Fibroblast of skin of scalp (primary cell): ENCODE data around the gene PEPD.
A peak's percentile ranks its signal among the peaks of the same experiment; 100 is the strongest.

Experiments
- DNase-seq: peaks from one replicate; pipeline ENCODE4 v3.0.0-alpha.2; 2013

The PEPD gene

DNA sequence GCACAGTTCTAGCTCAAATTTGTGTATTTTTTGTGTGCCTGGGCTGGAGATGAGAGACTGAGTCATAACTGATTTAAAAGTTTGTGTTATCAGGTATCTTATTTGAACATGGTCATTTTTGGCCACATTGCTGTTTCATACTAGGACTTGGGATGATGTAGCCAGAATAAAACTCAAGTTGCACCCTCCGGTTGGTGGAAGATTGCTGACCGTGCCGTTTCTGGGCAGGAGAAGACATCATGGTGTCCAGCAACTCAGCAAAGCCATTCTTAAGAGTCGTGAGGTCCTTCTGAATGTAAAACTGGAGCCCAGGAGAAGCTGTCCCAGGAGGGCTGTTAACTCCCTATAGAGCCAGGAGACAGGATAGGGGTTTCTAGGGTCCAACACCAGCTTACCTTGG is 140.5 kb downstream of the PEPD start:
- DNase-seq: no peak

DNA sequence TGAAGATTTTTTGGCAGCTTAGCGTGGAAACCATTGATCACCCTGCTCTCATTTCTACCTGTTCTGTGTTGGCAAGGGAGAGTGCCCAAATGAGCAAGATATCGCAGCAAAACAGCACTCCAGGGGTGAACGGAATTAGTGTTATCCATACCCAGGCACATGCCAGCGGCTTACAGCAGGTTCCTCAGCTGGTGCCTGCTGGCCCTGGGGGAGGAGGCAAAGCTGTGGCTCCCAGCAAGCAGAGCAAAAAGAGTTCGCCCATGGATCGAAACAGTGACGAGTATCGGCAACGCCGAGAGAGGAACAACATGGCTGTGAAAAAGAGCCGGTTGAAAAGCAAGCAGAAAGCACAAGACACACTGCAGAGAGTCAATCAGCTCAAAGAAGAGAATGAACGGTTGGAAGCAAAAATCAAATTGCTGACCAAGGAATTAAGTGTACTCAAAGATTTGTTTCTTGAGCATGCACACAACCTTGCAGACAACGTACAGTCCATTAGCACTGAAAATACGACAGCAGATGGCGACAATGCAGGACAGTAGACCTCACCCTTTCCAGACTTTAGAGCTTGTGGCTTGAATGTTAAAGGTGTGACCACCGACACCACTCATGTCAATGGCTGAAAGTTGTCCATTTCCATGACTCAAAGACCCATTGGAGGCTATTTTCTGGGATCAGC is 142.3 kb downstream of the PEPD start:
- no peak for DNase-seq

- peak; percentile 26 for DNase-seq
Measured at GRCh38 chr19:33377586-33378475, 143.8 kb downstream of the PEPD start.

DNA sequence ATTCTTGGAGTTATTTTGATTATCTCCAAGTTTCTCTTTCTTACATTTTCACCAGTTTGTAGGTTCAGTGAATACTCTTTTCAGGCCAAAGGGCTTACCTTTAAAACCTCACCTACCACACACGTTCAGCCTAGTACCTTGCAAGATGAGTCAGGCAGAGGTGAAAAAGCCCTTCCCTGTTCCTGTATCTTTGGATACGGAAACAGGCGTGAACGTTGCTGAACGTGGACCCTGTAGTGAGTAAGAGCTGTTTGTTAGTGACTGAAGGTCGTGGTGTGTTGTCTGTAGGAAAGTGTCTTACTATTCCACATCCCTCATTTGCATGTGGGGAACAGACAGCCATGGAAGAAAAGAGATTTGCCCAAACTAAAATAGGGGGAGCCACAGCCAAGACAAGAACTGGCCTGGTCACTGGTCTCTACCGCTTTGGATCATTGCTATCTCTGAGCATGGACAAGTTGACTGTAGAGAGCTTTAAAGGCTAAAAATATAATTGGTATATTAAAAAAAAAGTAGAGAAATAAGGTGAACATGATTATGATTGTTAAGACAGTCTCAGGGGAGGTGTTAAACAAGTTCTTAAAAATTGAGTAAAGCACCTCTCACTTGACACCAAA is 144.5 kb downstream of the PEPD start:
- no peak for DNase-seq

- peak; percentile 91 for DNase-seq
Measured at GRCh38 chr19:33376423-33376822, 145.2 kb downstream of the PEPD start.

- no peak for DNase-seq
Measured at GRCh38 chr19:33375837-33376159, 145.8 kb downstream of the PEPD start.

DNA sequence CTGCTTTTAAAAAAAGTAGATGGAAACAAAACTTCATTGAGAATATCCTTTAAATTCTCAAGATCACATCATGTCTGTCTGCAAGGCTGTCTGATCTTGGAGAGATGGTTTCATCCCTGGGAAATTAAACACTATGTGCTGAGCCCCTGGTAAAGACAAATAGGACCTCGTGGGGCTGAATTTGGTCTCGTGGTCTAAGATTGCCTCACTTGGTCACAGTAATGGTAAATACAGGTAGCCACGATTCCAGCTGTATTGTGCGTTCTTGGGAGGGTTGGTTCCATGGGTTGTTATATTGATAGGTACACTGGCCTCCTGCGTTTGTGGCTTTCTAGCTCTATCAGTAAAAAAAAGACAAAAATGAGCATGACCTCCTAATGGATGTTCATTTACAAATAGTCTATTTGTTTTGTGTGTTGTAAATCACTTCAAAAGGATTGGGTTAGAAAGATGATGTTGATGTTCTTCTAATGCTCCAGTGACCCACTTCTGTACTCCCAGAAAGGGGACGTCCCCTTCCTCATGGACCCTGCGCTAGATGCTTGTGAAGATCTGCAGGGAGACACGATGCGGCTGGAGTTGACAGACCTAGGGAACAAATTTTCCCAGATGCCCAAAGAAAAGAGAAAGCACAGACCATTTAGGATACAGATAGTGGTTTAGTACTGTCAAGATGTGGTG is 146.3 kb downstream of the PEPD start:
- no peak for DNase-seq

DNA sequence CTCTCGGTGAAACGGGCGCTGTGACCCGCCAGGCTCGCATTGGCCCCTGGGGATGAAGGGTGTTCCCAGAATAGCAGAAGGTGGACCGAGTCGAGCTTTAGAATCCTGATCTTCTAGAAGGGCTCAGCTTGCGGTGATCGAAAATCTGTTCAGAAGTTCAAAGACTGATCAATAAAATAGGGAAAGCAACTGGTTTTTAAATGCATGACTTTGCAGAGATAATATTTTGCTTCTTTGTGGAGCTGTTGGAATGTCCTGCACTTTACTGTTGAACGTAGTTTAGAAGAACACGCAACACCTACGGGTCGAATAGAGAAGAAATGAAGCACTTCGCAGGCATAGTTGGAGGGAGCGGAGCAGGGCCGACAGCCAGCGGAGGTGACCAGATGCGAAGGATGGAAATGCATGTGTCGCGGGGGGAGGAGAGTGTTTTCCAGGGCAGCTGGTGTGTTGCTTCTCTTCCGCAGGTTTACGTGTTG is 147.3 kb downstream of the PEPD start:
- DNase-seq: no peak

DNA sequence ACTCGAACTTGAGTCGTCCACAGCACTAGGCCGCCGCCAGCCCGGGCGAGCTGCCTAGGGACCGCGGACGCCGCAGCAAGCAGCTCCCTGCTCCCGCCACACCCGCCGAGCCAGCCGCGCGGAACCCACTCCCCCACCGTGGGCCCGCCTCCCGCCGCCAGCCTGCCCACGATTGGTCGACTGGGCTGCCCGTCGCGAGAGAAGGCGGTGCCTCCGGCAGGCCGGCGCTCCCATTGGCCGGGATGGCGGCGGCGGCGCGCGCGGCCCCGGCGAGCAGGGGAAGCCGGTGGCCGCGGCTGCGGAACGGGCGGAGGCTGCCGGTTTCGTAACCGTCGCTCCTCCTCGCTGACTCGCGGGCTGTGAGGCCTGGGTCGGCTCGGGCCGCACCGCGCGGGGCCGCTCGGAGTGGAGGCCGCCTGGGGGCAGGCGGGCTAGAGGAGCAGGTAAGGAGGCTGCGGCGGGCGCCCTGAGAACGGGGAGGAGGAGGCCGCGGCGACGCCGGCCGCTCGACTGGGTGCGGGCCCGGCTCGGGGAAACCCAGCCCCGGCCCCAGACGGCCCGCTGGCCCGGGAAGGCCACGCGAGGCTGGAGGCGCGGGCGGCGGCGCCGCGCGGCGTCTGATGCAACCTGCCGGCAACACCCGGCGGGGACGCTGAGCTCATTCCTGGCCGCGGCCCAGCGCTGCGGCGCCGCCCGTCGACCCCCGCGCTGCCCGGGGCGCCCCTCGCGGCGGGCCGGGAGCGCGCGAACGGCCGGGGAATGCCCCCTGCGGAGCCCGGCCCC is 147.9 kb downstream of the PEPD start, which contains the start of gene CEBPG:
Gene CEBPG (plus strand): TSS at position 257 of the 783 bp plus-strand sequence. CDS start 5,531 bp downstream, outside the sequence.
- peak; percentile 95 for DNase-seq

GRCh38 chr19:33370783-33371182 is 150.8 kb downstream of the PEPD start:
- no peak for DNase-seq

DNA sequence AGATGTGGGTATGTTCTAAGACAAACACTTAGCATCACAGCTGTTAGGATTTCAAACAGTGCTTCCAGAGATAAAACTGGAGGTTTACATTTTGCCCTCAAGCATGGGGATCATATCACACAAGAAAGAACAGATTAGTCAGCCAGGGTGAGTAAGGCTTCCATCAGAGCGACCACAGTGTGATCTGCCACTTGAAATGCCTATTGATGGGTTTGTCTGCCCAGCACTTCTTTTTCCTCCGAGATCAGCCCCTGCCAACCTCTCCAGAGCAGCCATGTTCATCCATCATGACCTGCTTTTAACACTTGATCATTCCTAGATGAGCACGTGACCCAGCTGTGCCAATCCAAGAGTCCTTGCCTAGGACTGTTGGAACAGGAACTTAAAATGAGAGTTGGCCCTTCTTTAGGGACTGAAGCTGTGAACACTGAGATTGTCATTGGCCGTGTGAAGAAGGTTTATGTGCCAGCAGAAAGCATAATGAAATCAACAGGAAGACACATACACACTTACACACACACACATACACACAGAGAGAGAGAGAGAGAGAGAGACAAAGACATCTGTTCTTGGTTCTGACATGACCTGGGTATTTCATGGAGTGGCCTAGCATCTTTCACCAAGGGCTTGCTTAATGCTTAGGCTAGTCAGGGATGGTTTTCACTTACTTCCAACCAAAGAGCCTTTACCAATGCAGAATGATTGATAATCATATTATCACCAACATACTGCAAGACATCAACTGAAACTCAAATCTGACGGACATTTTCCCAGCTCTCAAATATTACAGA is 153.3 kb downstream of the PEPD start:
- DNase-seq: no peak

DNA sequence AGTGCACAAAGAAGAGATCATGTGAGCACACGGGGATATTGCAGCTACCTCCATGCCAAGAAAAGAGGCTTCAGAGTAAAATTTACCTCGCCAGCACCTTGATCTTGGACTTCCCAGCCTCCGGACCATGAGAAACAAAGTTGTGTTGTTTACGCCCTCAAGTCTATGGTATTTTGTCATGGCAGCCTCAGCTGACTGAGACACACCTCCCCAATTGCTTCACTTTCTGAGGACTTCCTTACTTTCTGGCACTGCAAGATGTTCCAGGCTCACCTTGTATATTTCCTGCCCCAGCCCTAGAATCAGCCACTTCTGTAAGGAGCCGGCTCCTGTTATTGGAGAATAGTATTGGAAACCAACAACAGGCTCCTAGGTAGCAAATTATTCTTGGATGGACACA is 154.7 kb downstream of the PEPD start:
- no peak for DNase-seq

DNA sequence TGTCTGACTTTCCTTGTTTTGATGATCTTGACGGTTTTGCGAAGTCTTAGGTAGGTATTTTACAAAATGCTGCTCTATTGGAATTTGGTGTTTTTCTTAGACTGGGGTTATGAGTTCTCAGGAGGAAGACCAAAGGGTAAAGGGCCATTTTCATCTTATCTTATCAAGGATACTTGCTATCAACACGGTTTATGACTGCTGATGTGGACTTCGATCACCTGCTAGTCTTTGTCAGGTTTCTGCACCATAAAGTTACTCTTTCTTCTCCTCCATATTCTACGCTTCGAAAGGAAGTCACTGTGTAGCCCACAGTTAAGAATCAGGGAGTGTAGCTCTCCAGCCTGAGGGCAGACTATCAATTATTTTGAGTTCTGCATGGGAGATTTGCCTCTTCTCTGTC is 155.5 kb downstream of the PEPD start:
- DNase-seq: no peak

DNA sequence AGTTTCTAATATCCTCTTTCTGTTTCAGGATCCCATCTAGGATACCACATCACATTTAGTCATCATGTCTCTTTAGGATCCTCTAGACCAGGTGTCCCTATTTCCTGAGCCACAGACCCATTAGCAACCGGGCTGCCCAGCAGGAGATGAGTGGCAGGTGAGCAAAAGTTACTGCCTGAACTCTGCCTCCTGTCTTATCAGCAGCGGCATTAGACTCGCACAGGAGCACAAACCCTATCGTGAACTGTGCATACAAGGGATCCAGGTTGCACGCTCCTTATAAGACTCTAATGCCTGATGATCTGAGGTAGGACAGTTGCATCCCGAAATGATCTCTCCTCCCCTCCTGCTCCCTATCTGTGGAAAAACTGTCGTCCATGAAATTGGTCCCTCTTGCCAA is 155.9 kb downstream of the PEPD start:
- no peak for DNase-seq

GRCh38 chr19:33363476-33363875 is 158.1 kb downstream of the PEPD start:
- no peak for DNase-seq

GRCh38 chr19:33362508-33363228 is 158.9 kb downstream of the PEPD start:
- DNase-seq: no peak

DNA sequence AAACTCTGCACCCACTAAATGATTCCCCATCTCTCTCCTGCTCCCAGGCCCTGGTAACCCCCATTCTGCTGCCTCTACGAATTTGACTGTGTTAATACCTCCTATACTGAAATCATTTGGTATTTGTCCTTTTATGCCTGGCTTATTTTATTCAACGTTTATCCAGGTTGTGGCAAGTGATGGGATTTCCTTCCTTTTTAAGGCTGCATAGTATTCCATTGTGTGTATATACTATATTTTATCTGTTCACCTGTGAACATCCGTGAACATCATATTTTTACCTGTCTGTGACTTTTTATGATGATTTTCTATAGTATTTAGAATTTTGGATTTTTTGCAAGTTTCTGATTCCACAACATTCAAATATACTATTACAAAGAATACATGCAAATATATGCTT is 162.0 kb downstream of the PEPD start:
- no peak for DNase-seq

DNA sequence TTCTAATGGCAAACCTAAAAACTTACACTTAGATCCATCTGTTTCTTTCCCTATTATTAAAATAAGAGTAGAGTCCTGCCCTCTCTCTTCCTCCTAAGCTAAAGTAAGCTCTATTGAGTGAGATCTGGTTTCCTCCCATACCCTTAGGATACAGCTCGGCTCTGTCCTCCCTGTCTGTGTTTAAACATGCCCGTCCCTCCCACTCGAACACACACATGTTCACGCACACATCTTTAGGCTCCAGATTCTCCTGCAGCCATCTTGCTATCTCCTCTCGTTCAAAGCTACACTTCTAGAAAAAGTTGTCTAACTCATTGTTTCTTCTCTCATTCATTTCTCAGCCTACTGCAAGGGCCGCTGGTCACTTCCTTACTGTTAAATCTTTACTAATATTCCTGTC is 163.2 kb downstream of the PEPD start:
- DNase-seq: no peak

DNA sequence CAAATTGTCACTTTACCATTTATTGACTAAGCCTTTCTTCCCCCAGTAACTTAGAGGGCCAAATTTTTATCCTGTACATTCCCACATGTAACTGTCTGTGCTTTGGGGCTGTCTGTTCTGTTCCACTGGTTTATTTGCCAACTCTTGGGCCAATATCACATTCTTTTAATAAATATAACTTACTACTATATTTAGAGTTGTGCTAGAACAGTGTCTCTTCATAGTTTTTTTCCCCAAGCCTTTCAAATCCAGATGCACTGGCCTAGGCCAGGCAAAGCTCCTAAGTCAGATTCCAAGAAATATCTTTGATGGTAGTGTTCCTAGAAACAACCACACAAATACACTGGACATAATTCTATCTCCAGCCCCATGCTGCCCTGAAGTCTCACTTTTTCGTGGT is 164.0 kb downstream of the PEPD start:
- no peak for DNase-seq

DNA sequence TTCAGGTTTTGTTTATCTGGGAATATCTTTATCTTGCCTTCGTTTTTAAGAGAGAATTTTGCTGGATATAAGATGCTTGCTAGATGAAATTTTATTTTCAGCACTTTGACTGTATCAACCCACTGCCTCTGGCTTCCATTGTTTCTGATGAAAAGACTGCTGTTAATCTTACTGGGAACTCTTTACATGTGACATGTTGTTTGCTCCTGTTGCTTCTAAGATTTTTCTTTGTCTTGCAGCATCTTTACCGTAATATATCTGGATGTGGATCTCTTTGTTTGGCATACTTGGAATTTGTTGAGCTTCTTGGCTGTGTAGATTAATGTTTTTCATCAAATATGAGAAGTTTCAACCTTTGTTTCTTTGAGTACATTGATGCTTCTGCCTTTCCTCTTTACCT is 166.1 kb downstream of the PEPD start:
- DNase-seq: no peak
